Activated naive CD4-positive, alpha-beta T cell treated with anti-CD3 and anti-CD28 coated beads, Interleukin-2, amount 10 ng/mL, durations not matched to agents 5 hours and 36 hours (primary cell): Measurements from ENCODE around the gene UBQLN4. TPM values are rescaled to one million over a fixed set of nuclear protein-coding genes. Genes with fewer than 3 reads are reported as not detected.

ENCODE experiments used
- total RNA-seq, 2 experiments: library from RNA; stranded (reverse); gene quantifications; one replicate each; pipeline ENCODE4 v1.2.3, GENCODE V29; 2021

Gene UBQLN4
- total RNA-seq, result 10 to 100 TPM; 26.2 to 26.5 TPM

GRCh38 chr1:156053768-156054499, at the start of gene UBQLN4:
UBQLN4 (minus strand) TSS chr1:156053798; CDS start chr1:156053701, 97 bp downstream.

GRCh38 chr1:156082309-156083091, 28.9 kb upstream of the UBQLN4 start, which contains the start of gene MEX3A:
MEX3A (minus strand) TSS chr1:156082465; CDS start chr1:156081998, 467 bp downstream.

DNA sequence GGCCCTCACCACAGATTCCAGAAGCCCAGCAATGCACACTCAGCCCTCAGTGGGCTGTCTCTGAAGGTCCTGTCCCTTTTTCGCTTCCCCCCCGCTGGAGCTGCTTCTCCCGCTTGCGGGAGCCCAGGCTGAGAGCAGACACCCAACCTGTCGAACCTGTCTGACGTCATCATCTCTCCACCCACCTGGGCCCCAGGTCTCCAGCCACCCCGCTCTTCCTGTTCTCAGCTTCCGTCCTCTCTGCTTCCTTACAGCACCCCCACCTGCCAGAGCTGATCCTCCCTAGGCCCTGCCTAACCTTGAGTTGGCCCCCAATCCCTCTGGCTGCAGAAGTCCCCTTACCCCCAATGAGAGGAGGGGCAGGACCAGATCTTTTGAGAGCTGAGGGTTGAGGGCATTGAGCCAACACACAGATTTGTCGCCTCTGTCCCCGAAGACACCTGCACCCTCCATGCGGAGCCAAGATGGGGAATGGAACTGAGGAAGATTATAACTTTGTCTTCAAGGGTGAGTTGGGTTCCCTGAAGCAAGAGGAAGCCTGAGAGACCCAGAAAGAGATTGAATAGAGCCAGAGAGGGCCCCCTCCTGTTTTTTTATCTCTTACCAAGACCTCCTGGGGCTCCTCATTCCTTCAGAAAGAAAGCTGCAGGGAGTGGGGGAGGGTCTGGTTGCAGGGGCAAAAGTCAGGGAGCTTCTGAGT, 7.5 kb upstream of the UBQLN4 start, which contains the start of gene RAB25:
Gene RAB25 (plus strand): TSS at position 224 of the 700 bp plus-strand sequence. CDS start 241 bp downstream, at position 465.

DNA sequence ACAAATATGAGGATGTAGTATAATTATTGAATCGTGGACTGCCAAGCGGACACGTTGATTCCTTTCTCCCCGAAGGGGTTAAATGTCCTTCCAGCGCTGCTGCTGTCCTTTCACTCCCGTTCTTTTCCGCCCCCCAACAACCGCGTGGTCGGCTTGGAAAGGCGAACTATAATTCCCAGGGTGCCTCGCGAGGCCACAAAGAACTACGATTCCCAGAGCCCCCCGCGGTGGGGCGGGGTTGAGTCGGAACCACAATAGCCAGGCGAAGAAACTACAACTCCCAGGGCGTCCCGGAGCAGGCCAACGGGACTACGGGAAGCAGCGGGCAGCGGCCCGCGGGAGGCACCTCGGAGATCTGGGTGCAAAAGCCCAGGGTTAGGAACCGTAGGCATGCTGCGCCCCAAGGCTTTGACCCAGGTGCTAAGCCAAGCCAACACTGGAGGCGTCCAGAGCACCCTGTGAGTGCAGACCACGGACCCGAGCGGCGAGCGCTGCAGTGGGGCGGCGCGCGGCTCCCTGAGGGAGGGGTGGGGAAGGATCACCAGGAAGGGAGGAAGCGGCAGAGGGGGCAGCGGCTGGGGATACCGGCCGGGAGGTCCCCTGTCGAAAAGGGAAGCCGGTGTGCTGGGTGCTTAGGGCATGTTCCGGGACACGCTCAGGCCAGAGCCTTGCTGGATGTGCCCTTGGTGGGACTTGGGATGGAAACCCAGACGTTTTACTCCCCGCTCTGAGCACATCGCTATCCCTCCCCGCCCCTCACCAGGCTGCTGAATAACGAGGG, 1.1 kb upstream of the UBQLN4 start, which contains the start of gene LAMTOR2:
Gene LAMTOR2 (plus strand): TSS at position 283 of the 781 bp plus-strand sequence. CDS start 108 bp downstream, at position 391.

GRCh38 chr1:156020293-156021092, 33.1 kb downstream of the UBQLN4 start, which contains the start of gene SSR2:
SSR2 (minus strand) TSS chr1:156020951; CDS start chr1:156020167, 784 bp downstream.

Other genes with a start within 250 kb of the UBQLN4 start
- 10 to 100 TPM; 71.3 to 71.5 TPM for gene GON4L, start 196.6 kb downstream of the UBQLN4 start, total RNA-seq
- gene SYT11, start 194.2 kb downstream of the UBQLN4 start, total RNA-seq, result 1 to 10 TPM; 5.7 to 6.2 TPM
- 10 to 100 TPM; 32.1 to 33.1 TPM for gene RIT1, start 142.4 kb downstream of the UBQLN4 start, total RNA-seq
- 10 to 100 TPM; 59.4 to 61.4 TPM for gene KHDC4, start 119.4 kb downstream of the UBQLN4 start, total RNA-seq
- not detected for gene RXFP4, start 112.2 kb downstream of the UBQLN4 start, total RNA-seq
- 100 to 1,000 TPM; 140 to 156 TPM for gene ARHGEF2, start 75.3 kb downstream of the UBQLN4 start, total RNA-seq
- gene SSR2, start 32.8 kb downstream of the UBQLN4 start, total RNA-seq, result 100 to 1,000 TPM; 291 to 312 TPM
- 10 to 100 TPM; 46.8 to 57.1 TPM for gene LAMTOR2, start 984 bp upstream of the UBQLN4 start, total RNA-seq
- gene RAB25, start 7.4 kb upstream of the UBQLN4 start, total RNA-seq, result under 1 TPM; 0.81 to 0.99 TPM
- gene MEX3A, start 28.7 kb upstream of the UBQLN4 start, total RNA-seq, result not detected
- gene LMNA, start 60.9 kb upstream of the UBQLN4 start, total RNA-seq, result 1 to 10 TPM; 4.1 to 5.4 TPM
- 1 to 10 TPM; 1.9 to 2.2 TPM for gene SEMA4A, start 99.8 kb upstream of the UBQLN4 start, total RNA-seq
- 10 to 100 TPM; 23.3 to 28.9 TPM for gene SLC25A44, start 140.3 kb upstream of the UBQLN4 start, total RNA-seq
- gene PMF1, start 159.2 kb upstream of the UBQLN4 start, total RNA-seq, result 10 to 100 TPM; 70.4 to 71.4 TPM
- gene BGLAP, start 188.4 kb upstream of the UBQLN4 start, total RNA-seq, result 1 to 10 TPM; 2.2 to 3.5 TPM
- 1 to 10 TPM; 4.7 to 5.0 TPM for gene PAQR6, start 194.3 kb upstream of the UBQLN4 start, total RNA-seq
- gene SMG5, start 229.0 kb upstream of the UBQLN4 start, total RNA-seq, result 10 to 100 TPM; 52.9 to 54.1 TPM
- gene TMEM79, start 230.5 kb upstream of the UBQLN4 start, total RNA-seq, result 1 to 10 TPM; 8.5 to 9.0 TPM
- 10 to 100 TPM; 37.1 to 37.4 TPM for gene GLMP, start 241.9 kb upstream of the UBQLN4 start, total RNA-seq
- gene VHLL, start 245.5 kb upstream of the UBQLN4 start, total RNA-seq, result not detected